ENCODE results near the gene MLANA.

- TF ChIP-seq CTCF (IDR thresholded peaks at IDR 0.05) (no peak), POLR2A (IDR thresholded peaks at IDR 0.05) (no peak)
Observed at GRCh38 chr9:5842929-5843793, 47.5 kb upstream of the MLANA start.
